Colonic mucosa (tissue), 4 donors: ENCODE measurements around the gene KRTAP4-5. TPM values are rescaled to one million over a fixed set of nuclear protein-coding genes. Genes with fewer than 3 reads are reported as not detected.
"Not testable (repeated sequence)": the region's sequence is repeated elsewhere in the genome, so short reads cannot be mapped to it uniquely, and the experiment has no call there.

ENCODE experiments used
- DNase-seq: peaks from one replicate; pipeline ENCODE4 v3.0.0-alpha.2; 2020
- H3K27ac ChIP-seq: fragments of 200-600 bp; one replicate; pipeline ENCODE4 v1.8.0; 2021
- H3K27me3 ChIP-seq: fragments of 200-600 bp; one replicate; pipeline ENCODE4 v1.8.0; 2021
- H3K36me3 ChIP-seq: fragments of 200-600 bp; one replicate; pipeline ENCODE4 v1.8.0; 2021
- H3K4me1 ChIP-seq: fragments of 200-600 bp; one replicate; pipeline ENCODE4 v1.8.0; 2021; ENCODE audit warnings: mild to moderate bottlenecking
- H3K4me3 ChIP-seq: fragments of 200-600 bp; one replicate; pipeline ENCODE4 v1.8.0; 2021
- H3K9ac ChIP-seq, 2 donors: one replicate each; pipeline ENCODE4 v1.7.0; 2013; ENCODE audit warnings: control low read depth in 2 of 2, low read depth in 2 of 2, low read length in 2 of 2
- H3K9me3 ChIP-seq: fragments of 200-600 bp; one replicate; pipeline ENCODE4 v1.8.0; 2021
- CTCF ChIP-seq: fragments of 200-600 bp; IDR thresholded peaks from one replicate; pipeline ENCODE4 v1.8.0; 2022; ENCODE audit warnings: antibody characterized with exemption, mild to moderate bottlenecking
- intact Hi-C: fragments of 100-400 bp; cut with DNase I; formaldehyde crosslinking; loops from one replicate; pipeline ENCODE4 v1.14.1; 2022
- total RNA-seq, 2 donors: library from RNA; stranded (reverse); fragmentation: NEBNext Ultra II Directional in 1 of 2; extraction: Animal tissue kit (Norgen Biotek cat#: 25700) in 1 of 2; gene quantifications; one replicate each; pipeline ENCODE4 v1.2.1, GENCODE V29; 2021
- donor health status: healthy.
- donor health status: DM: no; HTN: no; CAD: no.
- donor health status: DM: no; HTN: no; CAD: no.

The KRTAP4-5 gene
- total RNA-seq, 2 donors from 2014 or later = not detected

- H3K36me3 ChIP-seq = no peaks in the 10 kb centered on the region
These were observed 4.8 kb downstream of the KRTAP4-5 start for GRCh38 chr17:41144846-41145245.

GRCh38 chr17:41141361-41141760 lies 8.3 kb downstream of the KRTAP4-5 start:
- Histone ChIP-seq H3K9ac (no peak overlapping the region), H3K36me3 (no peaks in the 10 kb centered on the region), H3K27me3 (no peaks in the 10 kb centered on the region), H3K9me3 (no peaks in the 10 kb centered on the region), H3K4me3 (no peak overlapping the region), H3K4me1 (no peaks in the 10 kb centered on the region), H3K27ac (no peak overlapping the region)
- intact Hi-C loops = no loop called here
- DNase-seq = no peak
- no peak for TF ChIP-seq CTCF

More at GRCh38 chr17:41144846-41145245, 4.8 kb downstream of the KRTAP4-5 start:
- intact Hi-C loops = no loop called here
- no peaks in the 10 kb centered on the region for H3K9me3 ChIP-seq
- H3K4me3 ChIP-seq = no peak overlapping the region
- no peak for TF ChIP-seq CTCF
- no peak overlapping the region for H3K27ac ChIP-seq
- DNase-seq = no peak
- H3K27me3 ChIP-seq = no peaks in the 10 kb centered on the region
- no peaks in the 10 kb centered on the region for H3K4me1 ChIP-seq
- H3K9ac ChIP-seq = no peak overlapping the region

- Histone ChIP-seq H3K9ac (no peak within 1 kb of the TSS), H3K27me3 (no peaks in the 10 kb centered on the region), H3K4me1 (no peaks in the 10 kb centered on the region), H3K4me3 (no peak within 1 kb of the TSS), H3K9me3 (no peaks in the 10 kb centered on the region), H3K36me3 (no peaks in the 10 kb centered on the region), H3K27ac (no peak within 1 kb of the TSS)
- no peak for TF ChIP-seq CTCF
- intact Hi-C loops = no loop called here
- no peak for DNase-seq
These were observed 9.1 kb downstream of the KRTAP4-5 start, which contains the start of gene KRTAP4-6 for GRCh38 chr17:41140360-41141131. Gene KRTAP4-6, minus strand, starts transcription at chr17:41140544. Its CDS starts 57 bp downstream, at chr17:41140487.

- H3K36me3 ChIP-seq, H3K9me3 ChIP-seq, H3K4me3 ChIP-seq, H3K27me3 ChIP-seq, H3K4me1 ChIP-seq, H3K9ac ChIP-seq, H3K27ac ChIP-seq, intact Hi-C loops, DNase-seq: not testable (repeated sequence)
These were observed 9.8 kb downstream of the KRTAP4-5 start for GRCh38 chr17:41139865-41140264.

GRCh38 chr17:41133880-41134735 lies 15.5 kb downstream of the KRTAP4-5 start:
- no peaks in the 10 kb centered on the region for H3K9me3 ChIP-seq
- TF ChIP-seq CTCF = no peak
- H3K4me3 ChIP-seq = no peak overlapping the region
- no peak for DNase-seq
- H3K4me1 ChIP-seq = no peaks in the 10 kb centered on the region
- H3K27ac ChIP-seq = no peak overlapping the region
- H3K9ac ChIP-seq = no peak overlapping the region
- H3K27me3 ChIP-seq = no peaks in the 10 kb centered on the region
- no peaks in the 10 kb centered on the region for H3K36me3 ChIP-seq
- intact Hi-C loops = no loop called here
